CD4-positive, alpha-beta T cell (primary cell): ENCODE measurements around the gene SMAD3. TPM values are rescaled to one million over a fixed set of nuclear protein-coding genes. Genes with fewer than 3 reads are reported as not detected.
"Not testable (repeated sequence)": the region's sequence is repeated elsewhere in the genome, so short reads cannot be mapped to it uniquely, and the experiment has no call there.

Experiments used
- ATAC-seq: fragments of 200-7000 bp; cut with Tn5 transposase; one replicate; pipeline ENCODE4 v1.10.0; 2022; ENCODE audit warnings: mild to moderate bottlenecking; ENCODE audit not compliant: poor library complexity
- CTCF ChIA-PET: fragments of 350-600 bp; sonication (Branson Sonifier 250); formaldehyde crosslinking; loops from one replicate; lab custom pipeline; 2021; ENCODE audit warnings: antibody characterized with exemption, inconsistent platforms; lab: Charles Lee
- POLR2A ChIA-PET: fragments of 350-600 bp; sonication (Branson Sonifier 250); formaldehyde crosslinking; loops from one replicate; lab custom pipeline; 2021; ENCODE audit warnings: antibody characterized with exemption, inconsistent platforms; lab: Charles Lee
- DNase-seq, 14 experiments: peaks; one replicate each; pipeline ENCODE4 v3.0.0-alpha.2; 2013 to 2020; ENCODE audit warnings: mixed read lengths in 2 of 14
- H3K27ac ChIP-seq, 2 donors: one replicate each; pipeline versions ENCODE4 v1.5.1 to v1.7.0; 2013; ENCODE audit warnings: low read length in 2 of 2, low read depth in 1 of 2, mild to moderate bottlenecking in 1 of 2
- H3K27me3 ChIP-seq, 2 experiments: 1 replicate in 1 of 2; 2 replicates in 1 of 2; pipeline versions ENCODE4 v1.6.1 to v1.7.0; 2013; ENCODE audit warnings: low read length in 2 of 2, control low read depth in 1 of 2, mild to moderate bottlenecking in 1 of 2, moderate library complexity in 1 of 2; ENCODE audit not compliant: insufficient read depth in 2 of 2, control insufficient read depth in 1 of 2
- H3K36me3 ChIP-seq: one replicate; pipeline ENCODE4 v1.6.1; 2013; ENCODE audit warnings: low read length, control low read depth; ENCODE audit not compliant: insufficient read depth
- H3K4me1 ChIP-seq: one replicate; pipeline ENCODE4 v1.6.1; 2013; ENCODE audit warnings: low read length, control low read depth; ENCODE audit not compliant: insufficient read depth
- H3K4me3 ChIP-seq: one replicate; pipeline ENCODE4 v1.5.1; 2013; ENCODE audit warnings: mild to moderate bottlenecking, low read length, moderate library complexity
- H3K9me3 ChIP-seq, 2 experiments: 1 replicate in 1 of 2; 2 replicates in 1 of 2; pipeline versions ENCODE4 v1.6.1 to v1.7.0; 2013; ENCODE audit warnings: low read length in 2 of 2, mild to moderate bottlenecking in 2 of 2, control low read depth in 1 of 2, moderate library complexity in 1 of 2; ENCODE audit not compliant: control insufficient read depth in 1 of 2, insufficient read depth in 1 of 2
- H3K27ac Mint-ChIP-seq: one replicate; pipeline ENCODE4 v1.8.0; 2020; ENCODE audit warnings: mixed read lengths
- H3K27me3 Mint-ChIP-seq: one replicate; pipeline ENCODE4 v1.8.0; 2021; ENCODE audit warnings: mixed read lengths
- H3K36me3 Mint-ChIP-seq: one replicate; pipeline ENCODE4 v1.8.0; 2021; ENCODE audit warnings: low read depth, mixed read lengths
- H3K4me1 Mint-ChIP-seq: one replicate; pipeline ENCODE4 v1.8.0; 2021; ENCODE audit warnings: low read depth, mixed read lengths
- H3K4me3 Mint-ChIP-seq: one replicate; pipeline ENCODE4 v1.8.0; 2020; ENCODE audit warnings: mild to moderate bottlenecking, mixed read lengths
- H3K9me3 Mint-ChIP-seq: one replicate; pipeline ENCODE4 v1.8.0; 2020; ENCODE audit warnings: mixed read lengths
- CTCF ChIP-seq: fragments of 200-600 bp; IDR thresholded peaks from one replicate; pipeline ENCODE4 v1.8.0; 2022; ENCODE audit warnings: antibody characterized with exemption, mild to moderate bottlenecking
- intact Hi-C, 2 experiments: fragments of 100-400 bp; cut with DNase I in 1 of 2; cut with micrococcal nuclease in 1 of 2; formaldehyde crosslinking; loops; one replicate each; pipeline versions ENCODE4 v1.15.1 to v1.9.0; 2023 to 2025; cut with DNase I, micrococcal nuclease
- total RNA-seq, 174 experiments: library from RNA in 2 of 174; stranded (reverse) in 2 of 174; gene quantifications; one replicate each; pipeline ENCODE4 v1.2.3 and lab custom pipeline; 2021 to 2026

Gene SMAD3
- total RNA-seq, 2 experiments from 2014 or later, result 30.0 to 31.0 TPM

GRCh38 chr15:67074886-67075229, 9.5 kb downstream of the SMAD3 start:
- no peaks in the 10 kb centered on the region for H3K27me3 Mint-ChIP-seq
- Histone ChIP-seq H3K36me3 (peaks cover 29% of the 10 kb centered on the region), H3K9me3 (no peaks in the 10 kb centered on the region), H3K27me3 (no peaks in the 10 kb centered on the region), H3K27ac (peak overlapping the region in 1 of 2 donors; percentile 1), H3K4me1 (peaks cover 85% of the 10 kb centered on the region), H3K4me3 (no peak overlapping the region)
- H3K27ac Mint-ChIP-seq, result peak overlapping the region; percentile 60
- DNase-seq, result no peak
- no peak overlapping the region for H3K4me3 Mint-ChIP-seq
- no peaks in the 10 kb centered on the region for H3K9me3 Mint-ChIP-seq
- no peak for ATAC-seq
- TF ChIP-seq CTCF, result no peak
- ChIA-PET CTCF (no interaction called here), POLR2A (interaction anchor here (1.1 to 1.2 kb wide), 5 partner anchors 8 to 36 kb away, joined by 3 to 5 read pairs (median 4); partner anchors contain the start of gene SMAD3)
- H3K4me1 Mint-ChIP-seq, result peaks cover 89% of the 10 kb centered on the region
- intact Hi-C loops, result no loop called here
- peaks cover 24% of the 10 kb centered on the region for H3K36me3 Mint-ChIP-seq

GRCh38 chr15:67075555-67076135, 10.2 kb downstream of the SMAD3 start:
- H3K27me3 Mint-ChIP-seq, H3K4me3 ChIP-seq, ATAC-seq, H3K4me3 Mint-ChIP-seq, H3K9me3 Mint-ChIP-seq, DNase-seq, H3K9me3 ChIP-seq, CTCF ChIA-PET, intact Hi-C loops, H3K27ac ChIP-seq, H3K27me3 ChIP-seq: not testable (repeated sequence)
- Mint-ChIP-seq H3K36me3 (peaks cover 24% of the 10 kb centered on the region), H3K4me1 (peaks cover 89% of the 10 kb centered on the region), H3K27ac (peak overlapping the region; percentile 60)
- peaks cover 88% of the 10 kb centered on the region for H3K4me1 ChIP-seq
- POLR2A ChIA-PET, result interaction anchor here (1.6 kb wide), 1 partner anchor 26 kb away, joined by 9 read pairs; no protein-coding TSS in a partner anchor
- peaks cover 27% of the 10 kb centered on the region for H3K36me3 ChIP-seq

DNA sequence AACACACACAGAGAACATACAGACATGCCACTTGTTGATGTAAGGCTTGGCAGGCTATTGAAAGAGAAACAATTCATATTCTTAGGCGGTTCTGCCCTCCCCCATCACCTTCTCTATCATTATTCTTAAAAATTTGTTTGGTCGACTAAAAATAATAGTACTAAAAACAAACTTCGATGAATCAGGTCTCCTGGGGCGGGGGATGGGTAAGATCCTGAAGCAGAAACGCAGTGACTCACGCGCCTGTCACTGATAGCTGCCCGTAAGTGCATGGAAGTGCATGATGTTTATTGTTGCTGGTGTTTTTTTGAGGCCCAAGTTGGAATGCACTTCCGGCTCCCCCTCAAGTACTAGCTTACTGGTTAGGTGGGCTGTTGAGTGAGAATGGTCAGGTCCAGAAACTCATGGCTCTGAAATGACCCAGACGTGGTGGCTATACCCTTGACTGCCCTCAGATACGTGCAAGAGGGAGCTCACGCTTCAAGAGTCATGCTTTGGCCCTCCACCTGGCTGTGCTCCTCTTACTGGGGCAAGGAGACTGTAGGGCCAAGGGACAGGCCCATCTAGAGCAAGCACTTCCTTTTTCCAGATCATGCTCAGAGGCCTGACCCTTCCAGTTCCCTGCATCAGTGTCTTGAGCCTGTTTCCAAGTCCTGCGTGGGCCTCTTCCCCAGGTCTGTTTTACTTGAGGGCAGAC, 10.9 kb downstream of the SMAD3 start:
- intact Hi-C loops, result no loop called here
- ChIA-PET POLR2A (interaction anchor here (1.6 kb wide), 1 partner anchor 25 kb away, joined by 9 read pairs; no protein-coding TSS in a partner anchor), CTCF (no interaction called here)
- peak overlapping the region; percentile 60 for H3K27ac Mint-ChIP-seq
- Histone ChIP-seq H3K27me3 (no peaks in the 10 kb centered on the region), H3K4me1 (peaks cover 90% of the 10 kb centered on the region), H3K9me3 (no peaks in the 10 kb centered on the region), H3K36me3 (peaks cover 21% of the 10 kb centered on the region), H3K4me3 (no peak overlapping the region), H3K27ac (no peak overlapping the region)
- TF ChIP-seq CTCF, result no peak
- no peaks in the 10 kb centered on the region for H3K9me3 Mint-ChIP-seq
- no peaks in the 10 kb centered on the region for H3K27me3 Mint-ChIP-seq
- no peak overlapping the region for H3K4me3 Mint-ChIP-seq
- H3K36me3 Mint-ChIP-seq, result peaks cover 18% of the 10 kb centered on the region
- peaks cover 89% of the 10 kb centered on the region for H3K4me1 Mint-ChIP-seq
- ATAC-seq, result no peak
- peak in 1 of 14 experiments; percentile 62 for DNase-seq
